Endodermal cell (in vitro differentiated cells): ENCODE results near the gene MS4A18. TPM values are rescaled to one million over a fixed set of nuclear protein-coding genes. Genes with fewer than 3 reads are reported as not detected.

Experiments used
- DNase-seq: peaks from one replicate; pipeline ENCODE4 v3.0.0-alpha.2; 2017
- H3K27ac ChIP-seq: 2 replicates; pipeline ENCODE4 v1.5.1; 2013; ENCODE audit warnings: mild to moderate bottlenecking, low read depth, low read length, moderate library complexity
- H3K27me3 ChIP-seq: 2 replicates; pipeline ENCODE4 v1.6.1; 2013; ENCODE audit warnings: mild to moderate bottlenecking, low read length, moderate library complexity; ENCODE audit not compliant: insufficient read depth, control insufficient read depth, poor library complexity, severe bottlenecking
- H3K36me3 ChIP-seq: 2 replicates; pipeline ENCODE4 v1.7.0; 2013; ENCODE audit warnings: mild to moderate bottlenecking, low read length, moderate library complexity; ENCODE audit not compliant: control insufficient read depth, insufficient read depth
- H3K4me1 ChIP-seq: one replicate; pipeline ENCODE4 v1.7.0; 2013; ENCODE audit warnings: low read length; ENCODE audit not compliant: control insufficient read depth, insufficient read depth
- H3K4me3 ChIP-seq: 2 replicates; pipeline ENCODE4 v1.5.1; 2013; ENCODE audit warnings: mild to moderate bottlenecking, low read length, moderate library complexity
- H3K9ac ChIP-seq: 2 replicates; pipeline ENCODE4 v1.6.1; 2013; ENCODE audit warnings: mild to moderate bottlenecking, low read length, moderate library complexity; ENCODE audit not compliant: poor library complexity, severe bottlenecking; ENCODE audit errors: extremely low read depth
- H3K9me3 ChIP-seq: 2 replicates; pipeline ENCODE4 v1.6.1; 2013; ENCODE audit warnings: mild to moderate bottlenecking, low read length, moderate library complexity; ENCODE audit not compliant: control insufficient read depth
- H3K27ac Mint-ChIP-seq: 2 replicates; pipeline ENCODE4 v1.8.0; 2020; ENCODE audit warnings: mixed read lengths
- H3K27me3 Mint-ChIP-seq: 2 replicates; pipeline ENCODE4 v1.8.0; 2021; ENCODE audit warnings: mild to moderate bottlenecking, mixed read lengths; ENCODE audit not compliant: insufficient read depth
- H3K36me3 Mint-ChIP-seq: 2 replicates; pipeline ENCODE4 v1.8.0; 2020; ENCODE audit warnings: low read depth, mixed read lengths
- H3K4me1 Mint-ChIP-seq: 2 replicates; pipeline ENCODE4 v1.8.0; 2020; ENCODE audit warnings: mixed read lengths
- H3K4me3 Mint-ChIP-seq: 2 replicates; pipeline ENCODE4 v1.8.0; 2020; ENCODE audit warnings: mild to moderate bottlenecking, moderate library complexity, mixed read lengths
- H3K9me3 Mint-ChIP-seq: 2 replicates; pipeline ENCODE4 v1.8.0; 2020; ENCODE audit warnings: mild to moderate bottlenecking, mixed read lengths
- WGBS, 2 experiments: methylation state at CpG; one replicate each; pipeline versions ENCODE4 v1.1.5 to v1.1.7; 2013; ENCODE audit warnings: missing lambda C conversion rate in 2 of 2, mixed read lengths in 1 of 2; ENCODE audit not compliant: insufficient coverage in 1 of 2, insufficient read length in 1 of 2; 5-methylcytosine and 5-hydroxymethylcytosine counted together
- total RNA-seq, 2 donors: library from RNA; stranded (reverse); fragmentation: NEBNext Ultra II Directional in 1 of 2; extraction: Animal tissue kit (Norgen Biotek cat#: 25700) in 1 of 2; gene quantifications; 2 replicates in 1 of 2; 3 replicates in 1 of 2; pipeline ENCODE4 v1.2.1, GENCODE V29; 2021
- TF ChIP-seq, protein P1 (sequence below): fragments of 200-600 bp; sonication (generic); conservative IDR thresholded peaks from 2 replicates; pipeline ENCODE4 v1.5.0; 2021; ENCODE audit warnings: antibody characterized with exemption, mild to moderate bottlenecking

MS4A18 gene
- total RNA-seq, 2 donors from 2014 or later, result not detected

DNA sequence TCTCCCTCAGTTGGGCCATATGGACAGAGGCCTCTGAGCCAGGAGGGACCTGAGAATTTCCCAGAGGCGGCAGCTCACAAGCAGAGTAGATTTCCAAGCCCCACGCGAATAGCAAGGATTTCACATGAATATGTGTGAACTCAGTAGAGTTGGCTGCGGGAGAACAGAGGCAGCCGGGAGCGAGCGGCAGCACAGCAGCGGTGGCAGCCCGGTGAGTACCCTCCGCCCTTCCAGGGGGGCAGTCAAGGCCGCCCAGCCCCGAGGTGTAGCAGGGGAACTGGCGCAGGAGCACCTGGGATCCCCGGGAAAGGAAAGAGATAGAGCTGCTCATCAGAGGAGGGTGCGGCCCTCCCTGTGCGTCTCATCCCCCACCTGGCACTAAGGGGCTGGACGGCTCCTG is 23.7 kb downstream of the MS4A18 start:
- H3K9ac ChIP-seq, result no peak overlapping the region
- H3K36me3 ChIP-seq, result no peaks in the 10 kb centered on the region
- Mint-ChIP-seq H3K27ac (no peak overlapping the region), H3K36me3 (no peaks in the 10 kb centered on the region), H3K4me3 (no peak overlapping the region), H3K27me3 (peaks cover 3% of the 10 kb centered on the region), H3K9me3 (peaks cover 3% of the 10 kb centered on the region), H3K4me1 (peaks cover 1% of the 10 kb centered on the region)
- DNase-seq, result no peak
- no peaks in the 10 kb centered on the region for H3K9me3 ChIP-seq
- H3K27me3 ChIP-seq, result no peaks in the 10 kb centered on the region
- TF ChIP-seq, protein P1, sequence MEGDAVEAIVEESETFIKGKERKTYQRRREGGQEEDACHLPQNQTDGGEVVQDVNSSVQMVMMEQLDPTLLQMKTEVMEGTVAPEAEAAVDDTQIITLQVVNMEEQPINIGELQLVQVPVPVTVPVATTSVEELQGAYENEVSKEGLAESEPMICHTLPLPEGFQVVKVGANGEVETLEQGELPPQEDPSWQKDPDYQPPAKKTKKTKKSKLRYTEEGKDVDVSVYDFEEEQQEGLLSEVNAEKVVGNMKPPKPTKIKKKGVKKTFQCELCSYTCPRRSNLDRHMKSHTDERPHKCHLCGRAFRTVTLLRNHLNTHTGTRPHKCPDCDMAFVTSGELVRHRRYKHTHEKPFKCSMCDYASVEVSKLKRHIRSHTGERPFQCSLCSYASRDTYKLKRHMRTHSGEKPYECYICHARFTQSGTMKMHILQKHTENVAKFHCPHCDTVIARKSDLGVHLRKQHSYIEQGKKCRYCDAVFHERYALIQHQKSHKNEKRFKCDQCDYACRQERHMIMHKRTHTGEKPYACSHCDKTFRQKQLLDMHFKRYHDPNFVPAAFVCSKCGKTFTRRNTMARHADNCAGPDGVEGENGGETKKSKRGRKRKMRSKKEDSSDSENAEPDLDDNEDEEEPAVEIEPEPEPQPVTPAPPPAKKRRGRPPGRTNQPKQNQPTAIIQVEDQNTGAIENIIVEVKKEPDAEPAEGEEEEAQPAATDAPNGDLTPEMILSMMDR, result no peak
- no peak overlapping the region for H3K4me3 ChIP-seq
- no peaks in the 10 kb centered on the region for H3K4me1 ChIP-seq
- no peak overlapping the region for H3K27ac ChIP-seq
- 87 to 100% methylated on average over 1 to 16 of the region's 17 CpGs for WGBS, 2 experiments

DNA sequence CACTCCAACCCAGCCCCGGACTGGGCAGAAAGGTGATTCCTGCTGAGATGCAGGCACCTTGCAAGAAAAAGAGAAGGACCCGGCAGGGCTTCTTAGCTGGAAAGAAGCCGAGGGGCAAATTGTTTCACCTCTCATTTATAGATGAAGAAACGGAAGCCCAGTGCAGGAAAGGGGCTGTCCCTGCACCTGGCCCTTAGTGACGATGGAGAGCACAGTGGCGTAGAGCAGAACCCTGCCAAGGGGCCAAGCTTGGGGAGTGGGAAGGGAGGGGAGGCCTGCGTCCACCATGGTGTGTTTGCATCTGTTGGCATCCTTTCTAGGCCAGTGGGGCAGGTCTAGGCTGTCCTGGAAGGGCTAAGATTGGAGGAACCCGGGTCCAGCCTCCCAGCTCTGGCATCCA is 24.3 kb downstream of the MS4A18 start:
- no peak overlapping the region for H3K4me3 ChIP-seq
- Mint-ChIP-seq H3K27ac (no peak overlapping the region), H3K4me1 (peaks cover 3% of the 10 kb centered on the region), H3K4me3 (no peak overlapping the region), H3K9me3 (peaks cover 3% of the 10 kb centered on the region), H3K27me3 (peaks cover 3% of the 10 kb centered on the region), H3K36me3 (no peaks in the 10 kb centered on the region)
- no peak overlapping the region for H3K27ac ChIP-seq
- 78 to 86% methylated on average over 6 to 8 of the region's 8 CpGs for WGBS, 2 experiments
- no peaks in the 10 kb centered on the region for H3K4me1 ChIP-seq
- H3K36me3 ChIP-seq, result no peaks in the 10 kb centered on the region
- H3K27me3 ChIP-seq, result no peaks in the 10 kb centered on the region
- H3K9me3 ChIP-seq, result no peaks in the 10 kb centered on the region
- no peak overlapping the region for H3K9ac ChIP-seq
- no peak for DNase-seq
- TF ChIP-seq, protein P1, result no peak

DNA sequence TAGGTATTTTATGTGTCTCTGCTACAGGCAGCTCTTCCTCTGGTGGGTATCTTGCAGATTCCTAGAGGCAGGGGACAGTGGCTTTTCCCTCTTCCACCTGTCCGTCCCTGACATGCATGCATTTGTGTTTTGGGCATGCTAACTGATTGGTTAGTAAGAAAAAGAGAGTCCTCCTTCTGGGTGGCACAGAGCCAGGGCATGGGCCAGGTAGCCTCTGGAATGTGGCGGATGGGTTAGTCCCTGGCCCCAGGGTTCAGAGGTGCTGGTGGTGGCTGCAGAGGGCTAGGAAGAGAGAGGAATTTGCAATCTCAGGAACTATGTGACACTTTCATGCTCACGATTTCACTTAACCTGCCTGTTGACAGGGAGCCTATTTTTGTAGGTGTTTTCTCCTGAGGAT is 26.4 kb downstream of the MS4A18 start:
- TF ChIP-seq, protein P1, result no peak
- Mint-ChIP-seq H3K4me1 (peaks cover 3% of the 10 kb centered on the region), H3K4me3 (no peak overlapping the region), H3K36me3 (no peaks in the 10 kb centered on the region), H3K27ac (no peak overlapping the region), H3K27me3 (peaks cover 3% of the 10 kb centered on the region), H3K9me3 (peaks cover 3% of the 10 kb centered on the region)
- Histone ChIP-seq H3K27ac (no peak overlapping the region), H3K27me3 (no peaks in the 10 kb centered on the region), H3K4me3 (no peak overlapping the region), H3K4me1 (no peaks in the 10 kb centered on the region), H3K9ac (no peak overlapping the region), H3K36me3 (no peaks in the 10 kb centered on the region), H3K9me3 (no peaks in the 10 kb centered on the region)
- WGBS, 2 experiments, result 80 to 81% methylated on average over 2 to 3 of the region's 3 CpGs
- no peak for DNase-seq
